WTC11 (cell line): Measurements from ENCODE around the gene BRD4. TPM values are rescaled to one million over a fixed set of nuclear protein-coding genes. Genes with fewer than 3 reads are reported as not detected.

Experiments used
- ATAC-seq: fragments of 200-7000 bp; cut with Tn5 transposase; 2 replicates; pipeline ENCODE4 v1.10.0; 2021; ENCODE audit warnings: mild to moderate bottlenecking, moderate library complexity
- CTCF ChIA-PET: fragments of 300-600 bp; sonication (Branson Sonifier 250); formaldehyde crosslinking; loops from one replicate; lab custom pipeline; 2021; ENCODE audit warnings: antibody characterized with exemption; lab: Charles Lee
- POLR2A ChIA-PET: fragments of 350-600 bp; sonication (Branson Sonifier 250); formaldehyde crosslinking; loops from one replicate; lab custom pipeline; 2021; ENCODE audit warnings: antibody characterized with exemption; lab: Charles Lee
- DNase-seq: peaks from one replicate; pipeline ENCODE4 v3.0.0; 2021; ENCODE audit warnings: low spot score
- H3K27ac Mint-ChIP-seq: 2 replicates; pipeline ENCODE4 v1.8.0; 2021; ENCODE audit warnings: mixed read lengths
- H3K27me3 Mint-ChIP-seq: 2 replicates; pipeline ENCODE4 v1.8.0; 2021; ENCODE audit warnings: low read depth, mild to moderate bottlenecking, moderate library complexity, mixed read lengths
- H3K36me3 Mint-ChIP-seq: 2 replicates; pipeline ENCODE4 v1.8.0; 2021; ENCODE audit warnings: mixed read lengths
- H3K4me1 Mint-ChIP-seq: 2 replicates; pipeline ENCODE4 v1.8.0; 2022; ENCODE audit warnings: mixed read lengths
- H3K4me3 Mint-ChIP-seq: 2 replicates; pipeline ENCODE4 v1.8.0; 2021; ENCODE audit warnings: mild to moderate bottlenecking, moderate library complexity, mixed read lengths
- H3K9me3 Mint-ChIP-seq: 2 replicates; pipeline ENCODE4 v1.8.0; 2021; ENCODE audit warnings: mixed read lengths
- GABPB1 ChIP-seq: sonication (generic); formaldehyde crosslinking; IDR thresholded peaks from 2 replicates; pipeline ENCODE4 v1.8.1; 2023; ENCODE audit warnings: mild to moderate bottlenecking, missing genetic modification reagents
- GTF2I ChIP-seq: fragments of 250-450 bp; sonication (Bioruptor Pico); conservative IDR thresholded peaks from 2 replicates; pipeline ENCODE4 v1.4.0; 2021; ENCODE audit warnings: mild to moderate bottlenecking
- MAX ChIP-seq: sonication (generic); formaldehyde crosslinking; IDR thresholded peaks from 2 replicates; pipeline ENCODE4 v1.8.0; 2022; ENCODE audit warnings: mild to moderate bottlenecking, missing genetic modification reagents
- NFE2L1 ChIP-seq: sonication (generic); formaldehyde crosslinking; IDR thresholded peaks from 2 replicates; pipeline ENCODE4 v1.8.1; 2023; ENCODE audit warnings: missing genetic modification reagents
- NFYB ChIP-seq: sonication (generic); formaldehyde crosslinking; conservative IDR thresholded peaks from 2 replicates; pipeline ENCODE4 v1.8.0; 2022; ENCODE audit warnings: low read depth, missing genetic modification reagents
- NR1H2 ChIP-seq: sonication (generic); formaldehyde crosslinking; IDR thresholded peaks from 2 replicates; pipeline ENCODE4 v1.9.0; 2021; ENCODE audit warnings: mild to moderate bottlenecking, moderate library complexity, missing genetic modification reagents
- NR2C2 ChIP-seq: sonication (generic); formaldehyde crosslinking; IDR thresholded peaks from 2 replicates; pipeline ENCODE4 v1.8.0; 2022; ENCODE audit warnings: mild to moderate bottlenecking, missing genetic modification reagents
- SMAD3 ChIP-seq: sonication (generic); formaldehyde crosslinking; IDR thresholded peaks from 2 replicates; pipeline ENCODE4 v1.8.0; 2022; ENCODE audit warnings: missing genetic modification reagents, mild to moderate bottlenecking, borderline replicate concordance
- SOX15 ChIP-seq: fragments of 250-450 bp; sonication (Bioruptor Pico); IDR thresholded peaks from 2 replicates; pipeline ENCODE4 v1.9.0; 2021; ENCODE audit warnings: mild to moderate bottlenecking
- TEAD4 ChIP-seq: sonication (generic); formaldehyde crosslinking; IDR thresholded peaks from 2 replicates; pipeline ENCODE4 v1.8.0; 2022; ENCODE audit warnings: mild to moderate bottlenecking, missing genetic modification reagents
- ZNF232 ChIP-seq: sonication (generic); formaldehyde crosslinking; IDR thresholded peaks from 2 replicates; pipeline ENCODE4 v1.8.0; 2022; ENCODE audit warnings: mild to moderate bottlenecking, missing genetic modification reagents
- ZNF263 ChIP-seq: sonication (generic); formaldehyde crosslinking; IDR thresholded peaks from 2 replicates; pipeline ENCODE4 v1.8.1; 2022; ENCODE audit warnings: low read depth, mild to moderate bottlenecking, moderate library complexity, missing genetic modification reagents
- ZNF281 ChIP-seq: sonication (generic); formaldehyde crosslinking; IDR thresholded peaks from 2 replicates; pipeline ENCODE4 v1.8.0; 2023; ENCODE audit warnings: mild to moderate bottlenecking, missing genetic modification reagents
- ZNF317 ChIP-seq: sonication (generic); formaldehyde crosslinking; IDR thresholded peaks from 2 replicates; pipeline ENCODE4 v1.8.1; 2023; ENCODE audit warnings: low read depth, mild to moderate bottlenecking, moderate library complexity, missing genetic modification reagents, borderline replicate concordance
- ZNF396 ChIP-seq: fragments of 250-450 bp; sonication (Bioruptor Pico); IDR thresholded peaks from 2 replicates; pipeline ENCODE4 v1.8.0; 2021; ENCODE audit warnings: mild to moderate bottlenecking, moderate library complexity, borderline replicate concordance
- ZNF423 ChIP-seq: fragments of 250-450 bp; sonication (Bioruptor Pico); IDR thresholded peaks from 2 replicates; pipeline ENCODE4 v2.1.2; 2022; ENCODE audit warnings: mild to moderate bottlenecking, moderate library complexity
- total RNA-seq: library from RNA; stranded (reverse); gene quantifications from 3 replicates; pipeline ENCODE4 v1.2.3, GENCODE V29; 2021
- TF ChIP-seq, protein P1 (sequence below): fragments of 200-600 bp; IDR thresholded peaks from 2 replicates; pipeline ENCODE4 v1.8.0; 2022; ENCODE audit warnings: antibody characterized with exemption
- TF ChIP-seq, protein P2 (sequence below): fragments of 250-450 bp; sonication (Bioruptor Pico); IDR thresholded peaks from 2 replicates; pipeline ENCODE4 v1.8.0; 2021; ENCODE audit warnings: mild to moderate bottlenecking
- TF ChIP-seq, protein P3 (sequence below): sonication (generic); formaldehyde crosslinking; IDR thresholded peaks from 2 replicates; pipeline ENCODE4 v1.8.1; 2022; ENCODE audit warnings: mild to moderate bottlenecking, moderate library complexity, missing genetic modification reagents
- TF ChIP-seq, protein P4 (sequence below): sonication (generic); formaldehyde crosslinking; IDR thresholded peaks from 2 replicates; pipeline ENCODE4 v1.8.1; 2022; ENCODE audit warnings: low read depth, missing genetic modification reagents, borderline replicate concordance

Gene BRD4
- total RNA-seq, 1 experiment from 2014 or later, result 128 TPM

- no peak for ATAC-seq
- CTCF ChIA-PET, result interaction anchor here (0.6 kb wide), 1 partner anchor 190 kb away, joined by 3 read pairs; no protein-coding TSS in a partner anchor
- no peak overlapping the region for H3K4me3 Mint-ChIP-seq
These were observed 50.0 kb downstream of the BRD4 start for GRCh38 chr19:15282311-15282705.

More at GRCh38 chr19:15282311-15282705, 50.0 kb downstream of the BRD4 start:
- Mint-ChIP-seq H3K36me3 (no peaks in the 10 kb centered on the region), H3K27ac (peak overlapping the region; percentile 89), H3K27me3 (no peaks in the 10 kb centered on the region), H3K9me3 (no peaks in the 10 kb centered on the region)
- POLR2A ChIA-PET, result no interaction called here
- TF ChIP-seq, protein P1, sequence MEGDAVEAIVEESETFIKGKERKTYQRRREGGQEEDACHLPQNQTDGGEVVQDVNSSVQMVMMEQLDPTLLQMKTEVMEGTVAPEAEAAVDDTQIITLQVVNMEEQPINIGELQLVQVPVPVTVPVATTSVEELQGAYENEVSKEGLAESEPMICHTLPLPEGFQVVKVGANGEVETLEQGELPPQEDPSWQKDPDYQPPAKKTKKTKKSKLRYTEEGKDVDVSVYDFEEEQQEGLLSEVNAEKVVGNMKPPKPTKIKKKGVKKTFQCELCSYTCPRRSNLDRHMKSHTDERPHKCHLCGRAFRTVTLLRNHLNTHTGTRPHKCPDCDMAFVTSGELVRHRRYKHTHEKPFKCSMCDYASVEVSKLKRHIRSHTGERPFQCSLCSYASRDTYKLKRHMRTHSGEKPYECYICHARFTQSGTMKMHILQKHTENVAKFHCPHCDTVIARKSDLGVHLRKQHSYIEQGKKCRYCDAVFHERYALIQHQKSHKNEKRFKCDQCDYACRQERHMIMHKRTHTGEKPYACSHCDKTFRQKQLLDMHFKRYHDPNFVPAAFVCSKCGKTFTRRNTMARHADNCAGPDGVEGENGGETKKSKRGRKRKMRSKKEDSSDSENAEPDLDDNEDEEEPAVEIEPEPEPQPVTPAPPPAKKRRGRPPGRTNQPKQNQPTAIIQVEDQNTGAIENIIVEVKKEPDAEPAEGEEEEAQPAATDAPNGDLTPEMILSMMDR, result no peak
- no peak for TF ChIP-seq NFYB (CRISPR knock-in tag)
- no peak for TF ChIP-seq NR2C2 (CRISPR knock-in tag)
- TF ChIP-seq ZNF263, result no peak
- no peak for TF ChIP-seq ZNF317 (CRISPR knock-in tag)
- TF ChIP-seq, protein P2, sequence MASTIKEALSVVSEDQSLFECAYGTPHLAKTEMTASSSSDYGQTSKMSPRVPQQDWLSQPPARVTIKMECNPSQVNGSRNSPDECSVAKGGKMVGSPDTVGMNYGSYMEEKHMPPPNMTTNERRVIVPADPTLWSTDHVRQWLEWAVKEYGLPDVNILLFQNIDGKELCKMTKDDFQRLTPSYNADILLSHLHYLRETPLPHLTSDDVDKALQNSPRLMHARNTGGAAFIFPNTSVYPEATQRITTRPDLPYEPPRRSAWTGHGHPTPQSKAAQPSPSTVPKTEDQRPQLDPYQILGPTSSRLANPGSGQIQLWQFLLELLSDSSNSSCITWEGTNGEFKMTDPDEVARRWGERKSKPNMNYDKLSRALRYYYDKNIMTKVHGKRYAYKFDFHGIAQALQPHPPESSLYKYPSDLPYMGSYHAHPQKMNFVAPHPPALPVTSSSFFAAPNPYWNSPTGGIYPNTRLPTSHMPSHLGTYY, result no peak
- TF ChIP-seq, protein P3, sequence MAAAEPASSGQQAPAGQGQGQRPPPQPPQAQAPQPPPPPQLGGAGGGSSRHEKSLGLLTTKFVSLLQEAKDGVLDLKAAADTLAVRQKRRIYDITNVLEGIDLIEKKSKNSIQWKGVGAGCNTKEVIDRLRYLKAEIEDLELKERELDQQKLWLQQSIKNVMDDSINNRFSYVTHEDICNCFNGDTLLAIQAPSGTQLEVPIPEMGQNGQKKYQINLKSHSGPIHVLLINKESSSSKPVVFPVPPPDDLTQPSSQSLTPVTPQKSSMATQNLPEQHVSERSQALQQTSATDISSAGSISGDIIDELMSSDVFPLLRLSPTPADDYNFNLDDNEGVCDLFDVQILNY, result no peak
- TF ChIP-seq ZNF396 (CRISPR knock-in tag), result no peak
- TF ChIP-seq SMAD3 (CRISPR knock-in tag), result no peak
- TF ChIP-seq GABPB1 (CRISPR knock-in tag), result no peak
- TF ChIP-seq ZNF281 (CRISPR knock-in tag), result no peak
- TF ChIP-seq NFE2L1 (CRISPR knock-in tag), result no peak
- TF ChIP-seq MAX (CRISPR knock-in tag), result no peak
- no peak for TF ChIP-seq GTF2I
- TF ChIP-seq SOX15 (CRISPR knock-in tag), result no peak
- TF ChIP-seq TEAD4, result no peak
- TF ChIP-seq, protein P4, sequence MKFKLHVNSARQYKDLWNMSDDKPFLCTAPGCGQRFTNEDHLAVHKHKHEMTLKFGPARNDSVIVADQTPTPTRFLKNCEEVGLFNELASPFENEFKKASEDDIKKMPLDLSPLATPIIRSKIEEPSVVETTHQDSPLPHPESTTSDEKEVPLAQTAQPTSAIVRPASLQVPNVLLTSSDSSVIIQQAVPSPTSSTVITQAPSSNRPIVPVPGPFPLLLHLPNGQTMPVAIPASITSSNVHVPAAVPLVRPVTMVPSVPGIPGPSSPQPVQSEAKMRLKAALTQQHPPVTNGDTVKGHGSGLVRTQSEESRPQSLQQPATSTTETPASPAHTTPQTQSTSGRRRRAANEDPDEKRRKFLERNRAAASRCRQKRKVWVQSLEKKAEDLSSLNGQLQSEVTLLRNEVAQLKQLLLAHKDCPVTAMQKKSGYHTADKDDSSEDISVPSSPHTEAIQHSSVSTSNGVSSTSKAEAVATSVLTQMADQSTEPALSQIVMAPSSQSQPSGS (CRISPR knock-in tag), result no peak
- no peak for TF ChIP-seq ZNF423 (CRISPR knock-in tag)
- no peak for TF ChIP-seq ZNF232 (CRISPR knock-in tag)
- TF ChIP-seq NR1H2, result no peak
- TF ChIP-seq, all 79 proteins: peak for 0
- H3K4me1 Mint-ChIP-seq, result peaks cover 81% of the 10 kb centered on the region
- DNase-seq, result no peak
